ENCODE results near the gene ARMH4.

- TF ChIP-seq CTCF (IDR thresholded peaks at IDR 0.05 in 8 of 11, conservative IDR thresholded peaks at IDR 0.05 in 3 of 11) (no peak), POLR2AphosphoS5 (IDR thresholded peaks at IDR 0.05) (no peak)
Observed at GRCh38 chr14:58082491-58083098, 69.4 kb downstream of the ARMH4 start.

Measured in spleen (tissue), 7 donors.